Body of pancreas (tissue), 4 donors: ENCODE measurements around the gene TDRD9.

Experiments used
- POLR2A ChIP-seq, 3 donors: fragments of 450-650 bp; IDR thresholded peaks; one replicate each; pipeline ENCODE4 v1.6.1; 2016; ENCODE audit warnings: antibody characterized with exemption in 3 of 3, mild to moderate bottlenecking in 2 of 3
- TF ChIP-seq, protein P1 (sequence below), 7 experiments: fragments of 450-650 bp in 4 of 7; fragments of 200-600 bp in 3 of 7; sonication (generic) in 3 of 7; IDR thresholded peaks; one replicate each; pipeline ENCODE4 v1.5.1; 2016 to 2019; ENCODE audit warnings: antibody characterized with exemption in 7 of 7

DNA sequence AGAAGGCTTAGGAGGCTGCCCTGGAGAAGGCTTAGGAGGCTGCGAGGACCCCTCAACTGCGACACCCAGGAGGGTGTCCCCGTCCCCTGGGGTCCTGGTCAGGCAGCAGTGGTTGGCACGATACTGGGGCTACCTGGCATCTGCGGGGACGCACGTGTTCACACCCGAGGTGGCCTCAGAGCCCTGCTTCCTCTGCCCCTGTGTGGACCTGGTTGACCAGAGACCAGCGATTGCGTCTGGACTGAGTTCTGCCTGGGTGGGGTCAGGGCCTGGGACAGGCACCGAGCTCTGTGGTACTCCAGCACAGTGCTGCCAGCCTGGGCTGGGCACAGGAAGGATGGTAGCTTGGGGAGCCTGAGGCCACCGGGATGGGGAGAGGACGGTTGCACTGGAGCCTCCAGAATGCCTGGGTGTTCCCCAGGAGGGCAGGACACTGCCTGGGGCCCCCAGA, 158.0 kb downstream of the TDRD9 start:
- TF ChIP-seq, protein P1, sequence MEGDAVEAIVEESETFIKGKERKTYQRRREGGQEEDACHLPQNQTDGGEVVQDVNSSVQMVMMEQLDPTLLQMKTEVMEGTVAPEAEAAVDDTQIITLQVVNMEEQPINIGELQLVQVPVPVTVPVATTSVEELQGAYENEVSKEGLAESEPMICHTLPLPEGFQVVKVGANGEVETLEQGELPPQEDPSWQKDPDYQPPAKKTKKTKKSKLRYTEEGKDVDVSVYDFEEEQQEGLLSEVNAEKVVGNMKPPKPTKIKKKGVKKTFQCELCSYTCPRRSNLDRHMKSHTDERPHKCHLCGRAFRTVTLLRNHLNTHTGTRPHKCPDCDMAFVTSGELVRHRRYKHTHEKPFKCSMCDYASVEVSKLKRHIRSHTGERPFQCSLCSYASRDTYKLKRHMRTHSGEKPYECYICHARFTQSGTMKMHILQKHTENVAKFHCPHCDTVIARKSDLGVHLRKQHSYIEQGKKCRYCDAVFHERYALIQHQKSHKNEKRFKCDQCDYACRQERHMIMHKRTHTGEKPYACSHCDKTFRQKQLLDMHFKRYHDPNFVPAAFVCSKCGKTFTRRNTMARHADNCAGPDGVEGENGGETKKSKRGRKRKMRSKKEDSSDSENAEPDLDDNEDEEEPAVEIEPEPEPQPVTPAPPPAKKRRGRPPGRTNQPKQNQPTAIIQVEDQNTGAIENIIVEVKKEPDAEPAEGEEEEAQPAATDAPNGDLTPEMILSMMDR (IDR thresholded peaks at IDR 0.05), result no peak
- TF ChIP-seq POLR2A (IDR thresholded peaks at IDR 0.05), result no peak
